T-cell (primary cell): ENCODE data around the gene DIP2C. TPM values are rescaled to one million over a fixed set of nuclear protein-coding genes. Genes with fewer than 3 reads are reported as not detected.

Source experiments
- ATAC-seq, 4 experiments: fragments of 200-7000 bp in 3 of 4; fragments of 150-1000 bp in 1 of 4; cut with Tn5 transposase; replicated peaks in 1 of 4; 1 replicate in 3 of 4; 2 replicates in 1 of 4; pipeline ENCODE4 v1.10.0; 2021; ENCODE audit warnings: moderate library complexity in 3 of 4, mild to moderate bottlenecking in 2 of 4, moderate number of reproducible peaks in 1 of 4
- CTCF ChIA-PET, 2 donors: fragments of 300-600 bp; sonication (Branson Sonifier 250); formaldehyde crosslinking; loops; one replicate each; lab custom pipeline; 2022; ENCODE audit warnings: antibody characterized with exemption in 2 of 2; lab: Charles Lee
- POLR2A ChIA-PET, 2 donors: fragments of 300-600 bp; sonication (Branson Sonifier 250); formaldehyde crosslinking; loops; one replicate each; lab custom pipeline; 2022; ENCODE audit warnings: antibody characterized with exemption in 2 of 2; lab: Charles Lee
- DNase-seq, 35 experiments: peaks; one replicate each; pipeline versions ENCODE4 v3.0.0 to v3.0.0-alpha.2; 2013 to 2023
- H3K27ac ChIP-seq: one replicate; pipeline ENCODE4 v1.5.1; 2013; ENCODE audit warnings: low read length
- H3K27me3 ChIP-seq, 2 experiments: replicated peaks in 1 of 2; 1 replicate in 1 of 2; 2 replicates in 1 of 2; pipeline versions ENCODE4 v1.6.1 to v1.7.0; 2013; ENCODE audit warnings: low read length in 1 of 2, mixed read lengths in 1 of 2; ENCODE audit not compliant: control insufficient read depth in 2 of 2, insufficient read depth in 2 of 2; ENCODE audit errors: extremely low read depth in 1 of 2
- H3K36me3 ChIP-seq, 2 donors: 1 replicate in 1 of 2; 2 replicates in 1 of 2; pipeline versions ENCODE4 v1.6.1 to v1.7.0; 2013; ENCODE audit warnings: low read length in 1 of 2; ENCODE audit not compliant: control insufficient read depth in 2 of 2, insufficient read depth in 1 of 2; ENCODE audit errors: extremely low read depth in 1 of 2
- H3K4me1 ChIP-seq, 2 experiments: 1 replicate in 1 of 2; 2 replicates in 1 of 2; pipeline versions ENCODE4 v1.6.1 to v1.7.0; 2013; ENCODE audit warnings: low read length in 2 of 2, mixed read lengths in 1 of 2; ENCODE audit not compliant: insufficient read depth in 2 of 2, control insufficient read depth in 1 of 2; ENCODE audit errors: extremely low read depth in 1 of 2
- H3K4me3 ChIP-seq, 2 donors: 1 replicate in 1 of 2; 2 replicates in 1 of 2; pipeline versions ENCODE4 v1.5.1 to v1.7.0; 2013; ENCODE audit warnings: mild to moderate bottlenecking in 2 of 2, low read length in 1 of 2, moderate library complexity in 1 of 2; ENCODE audit not compliant: control insufficient read depth in 1 of 2; ENCODE audit errors: extremely low read depth in 1 of 2
- H3K9me3 ChIP-seq: 2 replicates; pipeline ENCODE4 v1.7.0; 2013
- H3K27ac Mint-ChIP-seq, 2 donors: one replicate each; pipeline ENCODE4 v1.8.0; 2020 to 2021; ENCODE audit warnings: mild to moderate bottlenecking in 2 of 2, mixed read lengths in 2 of 2
- H3K27me3 Mint-ChIP-seq, 2 donors: one replicate each; pipeline ENCODE4 v1.8.0; 2021 to 2022; ENCODE audit warnings: mixed read lengths in 2 of 2
- H3K36me3 Mint-ChIP-seq: one replicate; pipeline ENCODE4 v1.8.0; 2021; ENCODE audit warnings: mixed read lengths
- H3K4me1 Mint-ChIP-seq, 3 donors: one replicate each; pipeline ENCODE4 v1.8.0; 2020 to 2022; ENCODE audit warnings: mixed read lengths in 3 of 3, mild to moderate bottlenecking in 1 of 3
- H3K4me3 Mint-ChIP-seq, 3 donors: one replicate each; pipeline ENCODE4 v1.8.0; 2020 to 2022; ENCODE audit warnings: mild to moderate bottlenecking in 3 of 3, mixed read lengths in 3 of 3, moderate library complexity in 3 of 3
- H3K9me3 Mint-ChIP-seq, 3 donors: one replicate each; pipeline ENCODE4 v1.8.0; 2020 to 2022; ENCODE audit warnings: mixed read lengths in 3 of 3
- WGBS: methylation state at CpG from one replicate; pipeline ENCODE4 v1.1.5; 2013; ENCODE audit warnings: missing lambda C conversion rate; ENCODE audit not compliant: insufficient coverage; 5-methylcytosine and 5-hydroxymethylcytosine counted together
- total RNA-seq, 35 experiments: library from RNA in 6 of 35; stranded (reverse) in 6 of 35; fragments of 120-200 nt in 1 of 35; gene quantifications; one replicate each; pipeline versions ENCODE4 v1.2.1 to v1.2.4 and lab custom pipeline; 2013 to 2026

The DIP2C gene
- total RNA-seq, 5 donors from 2014 or later (not counting 1 experiment from before 2014, with no cell fraction given) = 2.7 to 7.4 (median 4.5) TPM

- CTCF ChIA-PET = no interaction called here
- H3K27me3 ChIP-seq = peaks cover 0 to 17% of the 10 kb centered on the region in 2 experiments
- Mint-ChIP-seq H3K4me3 (no peak overlapping the region), H3K36me3 (no peaks in the 10 kb centered on the region), H3K4me1 (no peaks in the 10 kb centered on the region), H3K27ac (no peak overlapping the region), H3K9me3 (peaks cover 0 to 4% (median 0%) of the 10 kb centered on the region in 3 donors), H3K27me3 (peaks cover 0 to 10% of the 10 kb centered on the region in 2 donors)
- H3K27ac ChIP-seq = no peak overlapping the region
- POLR2A ChIA-PET = no interaction called here
- no peak overlapping the region for H3K4me3 ChIP-seq
- no peaks in the 10 kb centered on the region for H3K9me3 ChIP-seq
- H3K4me1 ChIP-seq = no peaks in the 10 kb centered on the region
- no peaks in the 10 kb centered on the region for H3K36me3 ChIP-seq
- no peak for DNase-seq
- WGBS = no CpG with 5 or more reads among the region's 4 CpGs
- ATAC-seq = no peak
Measured at GRCh38 chr10:675532-675931, 13.9 kb downstream of the DIP2C start.

- Mint-ChIP-seq H3K4me1 (no peaks in the 10 kb centered on the region), H3K27ac (no peak overlapping the region)
Measured at GRCh38 chr10:673492-673891, 16.0 kb downstream of the DIP2C start.

DNA sequence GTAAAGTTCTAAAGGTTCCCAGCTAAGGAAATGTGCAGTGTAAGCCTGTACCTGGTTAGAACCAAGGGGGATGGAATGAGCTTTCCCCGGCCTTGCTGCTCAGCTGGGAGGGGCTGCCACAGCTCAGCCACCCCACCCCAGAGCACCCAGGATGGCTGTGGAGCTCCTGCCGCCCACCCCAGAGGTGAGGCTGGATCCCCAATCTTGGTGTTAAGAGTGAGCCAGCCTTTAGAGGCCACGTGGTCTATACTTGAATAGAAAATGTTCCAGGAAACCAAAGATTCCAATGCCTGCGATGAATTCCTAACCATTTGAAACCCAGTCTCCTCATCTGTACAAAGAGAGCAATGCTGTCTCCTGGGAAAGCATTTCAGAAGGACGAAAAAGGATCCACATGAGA, 16.5 kb downstream of the DIP2C start:
- H3K9me3 ChIP-seq = no peaks in the 10 kb centered on the region
- no peaks in the 10 kb centered on the region for H3K36me3 ChIP-seq
- peaks cover 0 to 10% of the 10 kb centered on the region in 2 donors for H3K27me3 Mint-ChIP-seq
- no peak for DNase-seq
- no peak for ATAC-seq
- no peak overlapping the region for H3K27ac Mint-ChIP-seq
- POLR2A ChIA-PET = no interaction called here
- peaks cover 0 to 13% of the 10 kb centered on the region in 2 experiments for H3K27me3 ChIP-seq
- H3K9me3 Mint-ChIP-seq = peaks cover 0 to 4% (median 0%) of the 10 kb centered on the region in 3 donors
- no peak overlapping the region for H3K4me3 Mint-ChIP-seq
- H3K4me1 ChIP-seq = no peaks in the 10 kb centered on the region
- 80% methylated on average over 1 of the region's 5 CpGs for WGBS
- H3K27ac ChIP-seq = no peak overlapping the region
- no peaks in the 10 kb centered on the region for H3K36me3 Mint-ChIP-seq
- CTCF ChIA-PET = no interaction called here
- H3K4me3 ChIP-seq = no peak overlapping the region
- H3K4me1 Mint-ChIP-seq = no peaks in the 10 kb centered on the region

More at GRCh38 chr10:673492-673891, 16.0 kb downstream of the DIP2C start:
- H3K27me3 ChIP-seq = peaks cover 0 to 13% of the 10 kb centered on the region in 2 experiments
- Mint-ChIP-seq H3K36me3 (no peaks in the 10 kb centered on the region), H3K9me3 (peaks cover 0 to 4% (median 0%) of the 10 kb centered on the region in 3 donors), H3K4me3 (no peak overlapping the region), H3K27me3 (peaks cover 0 to 10% of the 10 kb centered on the region in 2 donors)
- H3K9me3 ChIP-seq = no peaks in the 10 kb centered on the region
- ChIA-PET POLR2A (no interaction called here), CTCF (no interaction called here)
- no peak overlapping the region for H3K27ac ChIP-seq
- ATAC-seq = no peak
- peak in 1 of 35 experiments; percentile 3 for DNase-seq
- no peaks in the 10 kb centered on the region for H3K36me3 ChIP-seq
- no peak overlapping the region for H3K4me3 ChIP-seq
- no peaks in the 10 kb centered on the region for H3K4me1 ChIP-seq
- WGBS = 65% methylated on average over 7 of the region's 9 CpGs

DNA sequence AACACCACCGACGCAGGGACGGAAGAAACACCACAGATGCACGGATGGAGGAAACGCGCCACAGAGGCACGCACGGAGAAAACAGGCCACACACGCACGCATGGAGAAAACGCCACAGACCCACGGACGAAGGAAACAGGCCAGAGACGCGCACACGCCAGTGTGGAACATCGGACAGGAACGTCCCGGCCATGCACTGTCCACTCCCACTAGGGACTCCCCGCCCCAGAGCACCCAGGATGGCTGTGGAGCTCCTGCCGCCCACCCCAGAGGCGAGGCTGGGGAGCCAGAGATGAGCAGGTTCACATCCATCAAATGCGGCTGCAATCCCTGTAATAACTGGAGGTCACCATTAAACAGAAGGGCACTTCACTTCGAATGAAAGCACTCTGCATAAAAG, 17.3 kb downstream of the DIP2C start:
- Mint-ChIP-seq H3K4me1 (no peaks in the 10 kb centered on the region), H3K4me3 (no peak overlapping the region), H3K27ac (no peak overlapping the region), H3K36me3 (no peaks in the 10 kb centered on the region), H3K9me3 (peaks cover 0 to 4% (median 0%) of the 10 kb centered on the region in 3 donors), H3K27me3 (peaks cover 0 to 10% of the 10 kb centered on the region in 2 donors)
- Histone ChIP-seq H3K4me3 (no peak overlapping the region), H3K36me3 (no peaks in the 10 kb centered on the region), H3K4me1 (no peaks in the 10 kb centered on the region), H3K9me3 (no peaks in the 10 kb centered on the region), H3K27me3 (peaks cover 0 to 9% of the 10 kb centered on the region in 2 experiments), H3K27ac (no peak overlapping the region)
- peak in 1 of 35 experiments; percentile 1 for DNase-seq
- WGBS = 96% methylated on average over 21 of the region's 24 CpGs
- CTCF ChIA-PET = no interaction called here
- no peak for ATAC-seq
- POLR2A ChIA-PET = no interaction called here

- Histone ChIP-seq H3K4me3 (no peak overlapping the region), H3K36me3 (no peaks in the 10 kb centered on the region), H3K27ac (no peak overlapping the region), H3K4me1 (no peaks in the 10 kb centered on the region), H3K9me3 (no peaks in the 10 kb centered on the region), H3K27me3 (peaks cover 0 to 15% of the 10 kb centered on the region in 2 experiments)
- ChIA-PET POLR2A (no interaction called here), CTCF (no interaction called here)
- WGBS = 91% methylated on average over 24 of the region's 26 CpGs
- Mint-ChIP-seq H3K4me3 (no peak overlapping the region), H3K36me3 (no peaks in the 10 kb centered on the region), H3K27ac (no peak overlapping the region), H3K4me1 (no peaks in the 10 kb centered on the region), H3K9me3 (peaks cover 0 to 4% (median 0%) of the 10 kb centered on the region in 3 donors), H3K27me3 (peaks cover 0 to 10% of the 10 kb centered on the region in 2 donors)
- DNase-seq = peak in 1 of 35 experiments; percentile 11
- ATAC-seq = no peak
Measured at GRCh38 chr10:670990-671389, 18.5 kb downstream of the DIP2C start.

GRCh38 chr10:670038-670437, 19.4 kb downstream of the DIP2C start:
- Histone ChIP-seq H3K9me3 (no peaks in the 10 kb centered on the region), H3K27me3 (peaks cover 0 to 15% of the 10 kb centered on the region in 2 experiments), H3K4me1 (no peaks in the 10 kb centered on the region), H3K27ac (no peak overlapping the region), H3K4me3 (no peak overlapping the region), H3K36me3 (no peaks in the 10 kb centered on the region)
- ChIA-PET POLR2A (no interaction called here), CTCF (no interaction called here)
- no peak overlapping the region for H3K4me3 Mint-ChIP-seq
- H3K27ac Mint-ChIP-seq = no peak overlapping the region
- DNase-seq (no peak), ATAC-seq (no peak)
- no peaks in the 10 kb centered on the region for H3K4me1 Mint-ChIP-seq
- WGBS = 87% methylated on average over 14 of the region's 19 CpGs
- peaks cover 0 to 4% (median 0%) of the 10 kb centered on the region in 3 donors for H3K9me3 Mint-ChIP-seq
- no peaks in the 10 kb centered on the region for H3K36me3 Mint-ChIP-seq
- H3K27me3 Mint-ChIP-seq = peaks cover 0 to 10% of the 10 kb centered on the region in 2 donors
